HEK293 (cell line): Measurements from ENCODE around the gene METAP1D.

Experiments used
- BCL11B ChIP-seq: fragments of 450-650 bp; formaldehyde crosslinking; IDR thresholded peaks from 2 replicates; pipeline ENCODE4 v1.5.1; 2016; ENCODE audit warnings: low read depth, missing biosample characterization, missing genetic modification characterization
- OSR2 ChIP-seq: fragments of 450-650 bp; formaldehyde crosslinking; IDR thresholded peaks from 2 replicates; pipeline ENCODE4 v1.5.1; 2016; ENCODE audit warnings: missing biosample characterization, missing genetic modification characterization
- TCF7L2 ChIP-seq: IDR thresholded peaks from 2 replicates; pipeline ENCODE4 v1.6.1; 2011; ENCODE audit warnings: low read depth, mild to moderate bottlenecking, inconsistent platforms, low read length, moderate library complexity, borderline replicate concordance
- ZBTB1 ChIP-seq: fragments of 450-650 bp; formaldehyde crosslinking; IDR thresholded peaks from 2 replicates; pipeline ENCODE4 v1.5.1; 2016; ENCODE audit warnings: missing biosample characterization, missing genetic modification characterization
- ZBTB21 ChIP-seq: fragments of 450-650 bp; formaldehyde crosslinking; IDR thresholded peaks from 2 replicates; pipeline ENCODE4 v1.5.1; 2017; ENCODE audit warnings: missing biosample characterization, missing genetic modification characterization
- ZBTB7A ChIP-seq: fragments of 450-650 bp; formaldehyde crosslinking; IDR thresholded peaks from 2 replicates; pipeline ENCODE4 v1.5.1; 2016; ENCODE audit warnings: low read depth, missing biosample characterization, missing genetic modification characterization
- ZFHX2 ChIP-seq: fragments of 450-650 bp; formaldehyde crosslinking; conservative IDR thresholded peaks from 2 replicates; pipeline ENCODE4 v1.5.1; 2016; ENCODE audit warnings: missing biosample characterization, missing genetic modification characterization
- ZNF155 ChIP-seq: fragments of 450-650 bp; formaldehyde crosslinking; IDR thresholded peaks from 2 replicates; pipeline ENCODE4 v1.5.1; 2016; ENCODE audit warnings: missing biosample characterization, missing genetic modification characterization
- ZNF175 ChIP-seq: fragments of 450-650 bp; formaldehyde crosslinking; IDR thresholded peaks from 2 replicates; pipeline ENCODE4 v1.5.1; 2016; ENCODE audit warnings: missing biosample characterization, missing genetic modification characterization
- ZNF214 ChIP-seq: fragments of 450-650 bp; formaldehyde crosslinking; IDR thresholded peaks from 2 replicates; pipeline ENCODE4 v1.5.1; 2017; ENCODE audit warnings: missing biosample characterization, mild to moderate bottlenecking, missing genetic modification characterization, borderline replicate concordance
- ZNF24 ChIP-seq: fragments of 450-650 bp; formaldehyde crosslinking; IDR thresholded peaks from 2 replicates; pipeline ENCODE4 v1.5.1; 2016; ENCODE audit warnings: missing biosample characterization, missing genetic modification characterization
- ZNF426 ChIP-seq: fragments of 450-650 bp; formaldehyde crosslinking; IDR thresholded peaks from 2 replicates; pipeline ENCODE4 v1.5.1; 2017; ENCODE audit warnings: missing biosample characterization, missing genetic modification characterization, mild to moderate bottlenecking, inconsistent platforms, moderate library complexity
- ZNF510 ChIP-seq: fragments of 450-650 bp; formaldehyde crosslinking; IDR thresholded peaks from 2 replicates; pipeline ENCODE4 v1.5.1; 2018; ENCODE audit warnings: mild to moderate bottlenecking, missing genetic modification characterization, missing biosample characterization; ENCODE audit not compliant: insufficient replicate concordance
- ZNF530 ChIP-seq: fragments of 450-650 bp; formaldehyde crosslinking; IDR thresholded peaks from 2 replicates; pipeline ENCODE4 v1.5.1; 2016; ENCODE audit warnings: low read depth, missing biosample characterization, missing genetic modification characterization
- ZNF76 ChIP-seq: fragments of 450-650 bp; formaldehyde crosslinking; IDR thresholded peaks from 2 replicates; pipeline ENCODE4; 2016; ENCODE audit warnings: low read depth, missing biosample characterization, missing genetic modification characterization, borderline replicate concordance
- ZSCAN16 ChIP-seq: fragments of 450-650 bp; formaldehyde crosslinking; IDR thresholded peaks from 2 replicates; pipeline ENCODE4 v1.5.1; 2016; ENCODE audit warnings: missing biosample characterization, missing genetic modification characterization
- TF ChIP-seq, protein P1 (sequence below): fragments of 450-650 bp; formaldehyde crosslinking; IDR thresholded peaks from 2 replicates; pipeline ENCODE4 v1.5.1; 2017; ENCODE audit warnings: missing biosample characterization, missing genetic modification characterization
- TF ChIP-seq, protein P2 (sequence below): fragments of 450-650 bp; formaldehyde crosslinking; IDR thresholded peaks from 2 replicates; pipeline ENCODE4 v1.5.1; 2016; ENCODE audit warnings: missing biosample characterization, missing genetic modification characterization, borderline replicate concordance
- TF ChIP-seq, protein P3 (sequence below): fragments of 450-650 bp; IDR thresholded peaks from 2 replicates; pipeline ENCODE4 v1.5.1; 2018; ENCODE audit warnings: missing biosample characterization, missing genetic modification characterization
- TF ChIP-seq, protein P4 (sequence below): fragments of 450-650 bp; formaldehyde crosslinking; IDR thresholded peaks from 2 replicates; pipeline ENCODE4 v1.5.0; 2017; ENCODE audit warnings: missing biosample characterization, missing genetic modification characterization, borderline replicate concordance
- TF ChIP-seq, protein P5 (sequence below): fragments of 450-650 bp; formaldehyde crosslinking; IDR thresholded peaks from 2 replicates; pipeline ENCODE4 v1.5.1; 2016; ENCODE audit warnings: missing biosample characterization, missing genetic modification characterization, borderline replicate concordance
- TF ChIP-seq, protein P6 (sequence below): fragments of 450-650 bp; formaldehyde crosslinking; IDR thresholded peaks from 2 replicates; pipeline ENCODE4 v1.5.1; 2016; ENCODE audit warnings: missing biosample characterization, missing genetic modification characterization

The METAP1D gene

DNA sequence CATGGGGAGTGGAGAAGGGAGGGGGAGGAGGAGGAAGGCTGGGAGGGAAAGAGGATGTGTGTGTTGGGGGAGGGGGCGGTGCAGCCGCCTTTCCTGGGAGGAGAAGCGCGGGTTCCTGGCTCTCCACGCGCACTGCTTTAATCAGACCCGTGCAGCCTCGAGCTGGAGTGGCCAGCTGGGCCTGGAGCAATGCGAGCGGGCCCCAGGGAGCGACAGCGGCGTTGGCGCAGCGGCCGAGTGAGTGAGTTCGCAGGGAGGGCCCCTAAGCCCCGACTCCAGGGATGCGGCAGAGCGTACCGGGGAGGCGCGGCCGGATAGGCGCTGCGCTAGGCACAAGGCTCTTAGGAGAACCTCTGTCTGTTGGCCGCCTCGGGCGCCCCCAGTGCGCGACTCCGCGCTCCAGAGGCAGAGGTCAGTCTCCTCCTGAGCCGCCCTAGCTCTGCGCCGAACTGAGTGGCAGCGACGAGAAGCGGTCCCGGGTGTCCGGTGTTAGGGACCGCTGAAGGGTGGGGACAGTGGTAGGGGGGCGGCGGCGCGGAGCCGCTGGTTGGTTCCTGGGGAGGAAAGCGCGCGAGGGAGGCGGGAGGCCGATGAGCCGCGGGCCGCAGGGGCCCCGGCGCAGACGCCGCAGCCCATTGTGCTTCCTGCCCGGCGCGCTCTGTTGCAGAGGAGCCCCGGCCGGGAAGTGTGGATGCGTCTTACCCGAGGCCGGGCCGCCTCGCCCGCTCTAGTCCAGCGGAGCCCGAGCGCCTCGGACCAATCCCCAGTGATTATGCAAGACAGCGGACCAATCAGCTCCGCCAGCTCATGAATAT lies 85.1 kb downstream of the METAP1D start (continued):
- TF ChIP-seq ZNF24 (tag by site-specific recombination) (0 out of 2 replicates have a peak, but pooled peaks have one; percentile 8), ZNF426 (tag by site-specific recombination) (no peak), ZNF530 (tag by site-specific recombination) (no peak), OSR2 (tag by site-specific recombination) (0 out of 2 replicates have a peak, but pooled peaks have one; percentile 9), ZNF175 (tag by site-specific recombination) (no peak), ZNF510 (tag by site-specific recombination) (no peak), ZNF76 (peak; percentile 60; the same call in 1 of the 2 replicates), ZNF155 (no peak), BCL11B (tag by site-specific recombination) (no peak; the same call in 1 of the 2 replicates), ZNF214 (no peak), ZFHX2 (peak; percentile 52), ZBTB21 (tag by site-specific recombination) (no peak), TCF7L2 (no peak), ZBTB1 (tag by site-specific recombination) (no peak), ZBTB7A (tag by site-specific recombination) (no peak), ZSCAN16 (no peak)
- TF ChIP-seq, protein P1, sequence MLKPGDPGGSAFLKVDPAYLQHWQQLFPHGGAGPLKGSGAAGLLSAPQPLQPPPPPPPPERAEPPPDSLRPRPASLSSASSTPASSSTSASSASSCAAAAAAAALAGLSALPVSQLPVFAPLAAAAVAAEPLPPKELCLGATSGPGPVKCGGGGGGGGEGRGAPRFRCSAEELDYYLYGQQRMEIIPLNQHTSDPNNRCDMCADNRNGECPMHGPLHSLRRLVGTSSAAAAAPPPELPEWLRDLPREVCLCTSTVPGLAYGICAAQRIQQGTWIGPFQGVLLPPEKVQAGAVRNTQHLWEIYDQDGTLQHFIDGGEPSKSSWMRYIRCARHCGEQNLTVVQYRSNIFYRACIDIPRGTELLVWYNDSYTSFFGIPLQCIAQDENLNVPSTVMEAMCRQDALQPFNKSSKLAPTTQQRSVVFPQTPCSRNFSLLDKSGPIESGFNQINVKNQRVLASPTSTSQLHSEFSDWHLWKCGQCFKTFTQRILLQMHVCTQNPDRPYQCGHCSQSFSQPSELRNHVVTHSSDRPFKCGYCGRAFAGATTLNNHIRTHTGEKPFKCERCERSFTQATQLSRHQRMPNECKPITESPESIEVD (tag by site-specific recombination), result no peak
- TF ChIP-seq, protein P2, sequence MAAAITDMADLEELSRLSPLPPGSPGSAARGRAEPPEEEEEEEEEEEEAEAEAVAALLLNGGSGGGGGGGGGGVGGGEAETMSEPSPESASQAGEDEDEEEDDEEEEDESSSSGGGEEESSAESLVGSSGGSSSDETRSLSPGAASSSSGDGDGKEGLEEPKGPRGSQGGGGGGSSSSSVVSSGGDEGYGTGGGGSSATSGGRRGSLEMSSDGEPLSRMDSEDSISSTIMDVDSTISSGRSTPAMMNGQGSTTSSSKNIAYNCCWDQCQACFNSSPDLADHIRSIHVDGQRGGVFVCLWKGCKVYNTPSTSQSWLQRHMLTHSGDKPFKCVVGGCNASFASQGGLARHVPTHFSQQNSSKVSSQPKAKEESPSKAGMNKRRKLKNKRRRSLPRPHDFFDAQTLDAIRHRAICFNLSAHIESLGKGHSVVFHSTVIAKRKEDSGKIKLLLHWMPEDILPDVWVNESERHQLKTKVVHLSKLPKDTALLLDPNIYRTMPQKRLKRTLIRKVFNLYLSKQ (tag by site-specific recombination), result no peak
- TF ChIP-seq, protein P3, sequence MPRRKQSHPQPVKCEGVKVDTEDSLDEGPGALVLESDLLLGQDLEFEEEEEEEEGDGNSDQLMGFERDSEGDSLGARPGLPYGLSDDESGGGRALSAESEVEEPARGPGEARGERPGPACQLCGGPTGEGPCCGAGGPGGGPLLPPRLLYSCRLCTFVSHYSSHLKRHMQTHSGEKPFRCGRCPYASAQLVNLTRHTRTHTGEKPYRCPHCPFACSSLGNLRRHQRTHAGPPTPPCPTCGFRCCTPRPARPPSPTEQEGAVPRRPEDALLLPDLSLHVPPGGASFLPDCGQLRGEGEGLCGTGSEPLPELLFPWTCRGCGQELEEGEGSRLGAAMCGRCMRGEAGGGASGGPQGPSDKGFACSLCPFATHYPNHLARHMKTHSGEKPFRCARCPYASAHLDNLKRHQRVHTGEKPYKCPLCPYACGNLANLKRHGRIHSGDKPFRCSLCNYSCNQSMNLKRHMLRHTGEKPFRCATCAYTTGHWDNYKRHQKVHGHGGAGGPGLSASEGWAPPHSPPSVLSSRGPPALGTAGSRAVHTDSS (tag by site-specific recombination), result peak; percentile 95
- TF ChIP-seq, protein P4, sequence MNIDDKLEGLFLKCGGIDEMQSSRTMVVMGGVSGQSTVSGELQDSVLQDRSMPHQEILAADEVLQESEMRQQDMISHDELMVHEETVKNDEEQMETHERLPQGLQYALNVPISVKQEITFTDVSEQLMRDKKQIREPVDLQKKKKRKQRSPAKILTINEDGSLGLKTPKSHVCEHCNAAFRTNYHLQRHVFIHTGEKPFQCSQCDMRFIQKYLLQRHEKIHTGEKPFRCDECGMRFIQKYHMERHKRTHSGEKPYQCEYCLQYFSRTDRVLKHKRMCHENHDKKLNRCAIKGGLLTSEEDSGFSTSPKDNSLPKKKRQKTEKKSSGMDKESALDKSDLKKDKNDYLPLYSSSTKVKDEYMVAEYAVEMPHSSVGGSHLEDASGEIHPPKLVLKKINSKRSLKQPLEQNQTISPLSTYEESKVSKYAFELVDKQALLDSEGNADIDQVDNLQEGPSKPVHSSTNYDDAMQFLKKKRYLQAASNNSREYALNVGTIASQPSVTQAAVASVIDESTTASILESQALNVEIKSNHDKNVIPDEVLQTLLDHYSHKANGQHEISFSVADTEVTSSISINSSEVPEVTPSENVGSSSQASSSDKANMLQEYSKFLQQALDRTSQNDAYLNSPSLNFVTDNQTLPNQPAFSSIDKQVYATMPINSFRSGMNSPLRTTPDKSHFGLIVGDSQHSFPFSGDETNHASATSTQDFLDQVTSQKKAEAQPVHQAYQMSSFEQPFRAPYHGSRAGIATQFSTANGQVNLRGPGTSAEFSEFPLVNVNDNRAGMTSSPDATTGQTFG (tag by site-specific recombination), result no peak
- TF ChIP-seq, protein P5, sequence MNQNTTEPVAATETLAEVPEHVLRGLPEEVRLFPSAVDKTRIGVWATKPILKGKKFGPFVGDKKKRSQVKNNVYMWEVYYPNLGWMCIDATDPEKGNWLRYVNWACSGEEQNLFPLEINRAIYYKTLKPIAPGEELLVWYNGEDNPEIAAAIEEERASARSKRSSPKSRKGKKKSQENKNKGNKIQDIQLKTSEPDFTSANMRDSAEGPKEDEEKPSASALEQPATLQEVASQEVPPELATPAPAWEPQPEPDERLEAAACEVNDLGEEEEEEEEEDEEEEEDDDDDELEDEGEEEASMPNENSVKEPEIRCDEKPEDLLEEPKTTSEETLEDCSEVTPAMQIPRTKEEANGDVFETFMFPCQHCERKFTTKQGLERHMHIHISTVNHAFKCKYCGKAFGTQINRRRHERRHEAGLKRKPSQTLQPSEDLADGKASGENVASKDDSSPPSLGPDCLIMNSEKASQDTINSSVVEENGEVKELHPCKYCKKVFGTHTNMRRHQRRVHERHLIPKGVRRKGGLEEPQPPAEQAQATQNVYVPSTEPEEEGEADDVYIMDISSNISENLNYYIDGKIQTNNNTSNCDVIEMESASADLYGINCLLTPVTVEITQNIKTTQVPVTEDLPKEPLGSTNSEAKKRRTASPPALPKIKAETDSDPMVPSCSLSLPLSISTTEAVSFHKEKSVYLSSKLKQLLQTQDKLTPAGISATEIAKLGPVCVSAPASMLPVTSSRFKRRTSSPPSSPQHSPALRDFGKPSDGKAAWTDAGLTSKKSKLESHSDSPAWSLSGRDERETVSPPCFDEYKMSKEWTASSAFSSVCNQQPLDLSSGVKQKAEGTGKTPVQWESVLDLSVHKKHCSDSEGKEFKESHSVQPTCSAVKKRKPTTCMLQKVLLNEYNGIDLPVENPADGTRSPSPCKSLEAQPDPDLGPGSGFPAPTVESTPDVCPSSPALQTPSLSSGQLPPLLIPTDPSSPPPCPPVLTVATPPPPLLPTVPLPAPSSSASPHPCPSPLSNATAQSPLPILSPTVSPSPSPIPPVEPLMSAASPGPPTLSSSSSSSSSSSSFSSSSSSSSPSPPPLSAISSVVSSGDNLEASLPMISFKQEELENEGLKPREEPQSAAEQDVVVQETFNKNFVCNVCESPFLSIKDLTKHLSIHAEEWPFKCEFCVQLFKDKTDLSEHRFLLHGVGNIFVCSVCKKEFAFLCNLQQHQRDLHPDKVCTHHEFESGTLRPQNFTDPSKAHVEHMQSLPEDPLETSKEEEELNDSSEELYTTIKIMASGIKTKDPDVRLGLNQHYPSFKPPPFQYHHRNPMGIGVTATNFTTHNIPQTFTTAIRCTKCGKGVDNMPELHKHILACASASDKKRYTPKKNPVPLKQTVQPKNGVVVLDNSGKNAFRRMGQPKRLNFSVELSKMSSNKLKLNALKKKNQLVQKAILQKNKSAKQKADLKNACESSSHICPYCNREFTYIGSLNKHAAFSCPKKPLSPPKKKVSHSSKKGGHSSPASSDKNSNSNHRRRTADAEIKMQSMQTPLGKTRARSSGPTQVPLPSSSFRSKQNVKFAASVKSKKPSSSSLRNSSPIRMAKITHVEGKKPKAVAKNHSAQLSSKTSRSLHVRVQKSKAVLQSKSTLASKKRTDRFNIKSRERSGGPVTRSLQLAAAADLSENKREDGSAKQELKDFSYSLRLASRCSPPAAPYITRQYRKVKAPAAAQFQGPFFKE (tag by site-specific recombination), result no peak
- TF ChIP-seq, protein P6, sequence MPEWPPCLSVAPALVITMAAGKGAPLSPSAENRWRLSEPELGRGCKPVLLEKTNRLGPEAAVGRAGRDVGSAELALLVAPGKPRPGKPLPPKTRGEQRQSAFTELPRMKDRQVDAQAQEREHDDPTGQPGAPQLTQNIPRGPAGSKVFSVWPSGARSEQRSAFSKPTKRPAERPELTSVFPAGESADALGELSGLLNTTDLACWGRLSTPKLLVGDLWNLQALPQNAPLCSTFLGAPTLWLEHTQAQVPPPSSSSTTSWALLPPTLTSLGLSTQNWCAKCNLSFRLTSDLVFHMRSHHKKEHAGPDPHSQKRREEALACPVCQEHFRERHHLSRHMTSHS (tag by site-specific recombination), result no peak
